Activated CD8-positive, alpha-beta memory T cell treated with anti-CD3 and anti-CD28 coated beads, Interleukin-2, amount 50 U/mL, for 1 hour (primary cell): ENCODE measurements around the gene MAP6D1.

Experiments
- DNase-seq: peaks from one replicate; pipeline ENCODE4 v3.0.0-alpha.2; 2020; ENCODE audit errors: extremely low read depth

Gene MAP6D1

DNA sequence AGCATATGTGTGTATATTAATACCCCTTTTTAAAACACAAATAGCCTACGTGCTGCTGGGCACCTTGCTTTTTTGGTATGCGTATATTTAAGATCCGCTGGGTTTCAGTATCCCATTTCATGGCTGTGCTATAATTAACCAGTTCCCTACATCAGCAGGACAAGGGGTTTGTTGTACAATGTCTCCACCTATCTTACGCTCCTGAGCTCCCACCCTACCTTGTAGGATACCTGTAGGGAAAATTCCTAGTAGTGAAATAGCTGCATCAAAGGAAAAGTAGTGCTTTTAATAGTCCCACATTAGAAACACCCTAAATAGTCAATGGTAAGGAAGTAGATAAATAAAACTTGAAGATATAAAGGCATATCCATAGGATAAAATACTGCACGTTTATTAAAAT, 1.4 kb downstream of the MAP6D1 start:
- DNase-seq = no peak

- no peak for DNase-seq
Observed at GRCh38 chr3:183822631-183823030, 2.7 kb downstream of the MAP6D1 start.

DNA sequence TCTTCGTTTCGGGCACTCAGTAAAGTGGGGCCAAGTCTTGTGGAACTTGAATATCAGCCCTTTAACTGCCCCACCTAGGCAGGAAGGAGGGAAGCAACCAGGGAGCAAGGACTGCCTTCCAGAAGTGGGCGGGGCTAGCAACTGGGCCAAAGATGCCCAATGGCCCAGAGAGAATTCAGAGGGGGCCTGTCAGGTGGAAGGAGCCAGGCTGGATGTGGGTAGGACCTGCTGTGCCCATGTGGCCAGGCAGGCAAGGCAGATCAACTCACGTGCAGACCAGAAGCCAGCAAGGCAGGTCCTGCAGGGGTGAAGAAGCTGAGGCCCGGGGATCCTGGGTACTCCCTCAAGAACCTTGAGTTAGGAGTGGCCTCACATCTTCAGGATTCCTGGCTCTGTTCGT, 5.5 kb downstream of the MAP6D1 start:
- no peak for DNase-seq

GRCh38 chr3:183818706-183819624, 6.4 kb downstream of the MAP6D1 start:
- DNase-seq = no peak

GRCh38 chr3:183818041-183818620, 7.2 kb downstream of the MAP6D1 start:
- DNase-seq = no peak

- no peak for DNase-seq
Observed at GRCh38 chr3:183817639-183818038, 7.7 kb downstream of the MAP6D1 start.

DNA sequence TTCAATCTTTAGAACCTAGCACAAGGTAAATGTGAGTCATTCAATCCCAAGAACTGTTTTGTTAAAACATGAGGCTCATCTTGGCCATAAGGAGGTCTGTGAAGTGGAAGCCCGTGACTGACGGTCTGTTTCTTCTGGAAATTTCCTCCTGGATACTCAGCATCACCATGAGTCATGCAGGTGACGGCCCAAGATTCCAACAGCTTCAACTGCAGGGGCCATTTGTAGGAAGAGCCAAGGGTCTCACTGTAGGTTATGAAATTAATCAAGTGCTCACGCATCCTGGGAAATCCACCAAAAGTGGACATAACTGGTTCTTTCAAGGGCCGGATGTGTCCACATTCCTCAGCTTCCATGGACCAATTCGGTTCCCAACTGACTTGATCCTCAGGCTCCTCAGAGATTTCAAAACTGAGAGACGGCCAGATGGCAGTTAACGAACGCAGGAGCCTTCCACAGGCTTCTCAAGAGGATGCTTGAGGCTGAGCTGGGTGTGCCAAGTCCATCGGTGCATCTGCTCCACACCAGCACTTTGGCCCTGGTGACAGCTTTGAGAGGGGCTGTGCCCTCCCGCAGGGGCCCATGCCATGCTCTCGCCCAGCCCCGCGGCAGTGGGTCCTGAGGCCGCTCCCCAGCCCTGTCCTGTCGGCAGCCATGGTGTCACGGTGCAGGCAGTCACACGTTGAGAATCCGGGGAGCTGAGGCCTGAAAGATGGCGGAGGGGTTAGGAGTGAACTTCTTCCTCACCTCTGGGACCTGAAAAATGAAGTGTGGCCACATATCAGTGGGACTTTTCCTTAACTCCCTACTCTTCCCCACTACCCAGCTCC, 8.5 kb downstream of the MAP6D1 start:
- no peak for DNase-seq

GRCh38 chr3:183815951-183816475, 9.4 kb downstream of the MAP6D1 start:
- DNase-seq = no peak

DNA sequence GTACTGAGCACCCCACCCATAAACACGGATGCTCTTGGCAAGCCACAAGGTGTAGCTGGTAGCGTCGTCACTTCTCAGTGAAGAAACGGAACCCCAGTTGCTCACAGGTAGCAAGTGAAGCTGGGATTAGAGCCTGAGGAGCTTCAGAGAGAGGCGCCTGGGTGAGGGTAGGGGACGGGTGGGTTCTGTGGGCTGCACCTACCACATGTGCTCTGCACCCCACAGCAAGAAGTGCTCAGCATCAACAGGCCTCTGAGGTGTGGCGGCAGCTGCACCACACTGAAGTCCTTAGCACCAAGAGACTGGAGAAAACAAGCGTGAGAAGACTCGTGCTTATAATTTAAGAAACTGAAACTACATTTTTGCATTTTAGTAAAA, 9.8 kb downstream of the MAP6D1 start:
- DNase-seq = no peak

DNA sequence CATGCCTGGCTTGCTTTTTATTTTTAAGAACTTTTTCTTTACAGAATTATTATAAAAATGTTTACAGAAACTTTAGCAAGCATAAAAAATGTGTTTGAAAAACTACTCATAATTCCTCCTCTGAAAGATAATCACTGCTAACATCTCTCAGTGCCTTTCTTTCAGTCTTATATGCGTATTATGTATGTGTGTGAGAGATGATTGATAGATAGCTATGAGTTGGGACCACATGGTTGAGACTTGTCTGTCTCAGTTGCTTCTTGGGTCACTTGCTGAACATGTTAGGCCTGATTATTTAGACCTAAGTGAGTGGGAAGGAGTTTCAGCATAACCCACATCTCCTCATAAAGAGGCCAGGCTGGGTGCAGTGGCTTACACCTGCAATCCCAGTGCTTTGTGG, 11.1 kb downstream of the MAP6D1 start:
- no peak for DNase-seq

- DNase-seq = no peak
Observed at GRCh38 chr3:183812761-183813445, 12.5 kb downstream of the MAP6D1 start.

- no peak for DNase-seq
Observed at GRCh38 chr3:183811638-183812037, 13.7 kb downstream of the MAP6D1 start.

DNA sequence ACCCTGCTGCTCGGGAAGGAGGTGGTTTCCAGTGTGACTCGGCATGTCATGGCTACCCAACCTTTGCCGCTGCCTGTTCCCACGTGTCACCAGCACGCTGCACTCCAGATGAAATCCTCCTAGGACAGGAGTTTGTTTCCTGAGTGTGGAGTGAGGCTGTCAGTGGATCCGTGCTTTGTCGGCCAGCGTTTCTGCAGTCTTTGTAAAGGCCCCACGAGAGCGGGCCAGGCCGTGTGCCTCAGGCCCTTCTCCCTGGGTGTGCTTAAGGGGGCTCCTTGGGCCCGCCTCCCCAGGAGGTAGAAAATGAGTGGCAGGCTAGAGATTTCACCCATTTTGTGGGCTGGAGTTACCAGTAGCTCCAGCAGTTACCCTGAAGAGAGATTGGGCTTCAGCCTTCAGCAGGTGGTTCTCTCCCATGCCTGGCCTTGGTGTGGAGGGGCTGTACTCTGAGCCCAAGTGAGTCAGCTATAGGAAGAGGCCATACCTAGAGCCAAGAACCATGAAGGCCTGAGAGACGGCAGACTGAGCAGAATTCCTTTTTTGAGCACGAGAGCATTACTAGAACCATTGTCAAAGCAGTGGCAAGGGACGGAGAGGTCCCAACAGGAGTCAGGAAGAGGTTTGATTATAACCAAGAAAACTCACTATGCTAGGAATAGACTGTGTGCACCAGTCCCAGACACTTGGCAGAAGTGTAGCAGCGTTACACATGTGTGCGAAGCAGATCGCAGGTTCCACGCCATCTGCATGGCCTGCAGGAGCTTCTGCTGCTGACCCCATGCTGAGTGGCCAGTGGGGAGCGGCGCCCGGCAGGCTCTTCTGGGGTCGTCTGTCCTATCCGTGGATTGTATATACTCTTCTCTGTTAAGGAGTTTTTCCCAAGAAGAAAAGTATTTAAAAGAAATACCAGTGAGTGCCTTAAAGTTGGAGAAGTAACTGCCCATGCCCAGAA, 14.5 kb downstream of the MAP6D1 start:
- no peak for DNase-seq

- no peak for DNase-seq
Observed at GRCh38 chr3:183809270-183809669, 16.1 kb downstream of the MAP6D1 start.

GRCh38 chr3:183808355-183808754, 17.0 kb downstream of the MAP6D1 start:
- DNase-seq = no peak

GRCh38 chr3:183807881-183808280, 17.5 kb downstream of the MAP6D1 start:
- DNase-seq = no peak

DNA sequence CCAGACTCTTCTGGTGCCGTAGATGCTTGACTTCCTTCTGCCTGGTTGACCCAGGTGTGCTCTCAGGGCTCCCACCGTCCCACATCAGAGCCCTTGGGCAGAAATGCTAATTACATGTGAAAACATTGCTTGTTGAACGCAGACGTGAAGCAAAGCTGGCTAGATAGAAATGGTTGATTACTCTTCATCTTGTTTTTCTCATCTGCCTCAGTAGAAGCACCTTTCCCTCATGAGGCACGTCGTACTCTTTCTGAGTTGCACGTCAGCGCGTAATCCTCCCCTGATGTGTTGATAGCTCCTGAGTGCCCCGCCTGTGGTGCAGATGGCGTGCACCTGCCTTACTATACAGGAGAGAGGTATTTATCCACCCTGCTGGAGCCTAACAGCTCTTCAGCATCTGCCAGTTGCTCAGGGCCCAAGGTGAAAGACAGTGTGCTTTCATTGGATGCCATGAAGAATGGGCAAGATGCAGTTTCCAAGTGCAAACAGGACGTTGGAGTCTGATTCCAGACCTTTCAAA, 18.1 kb downstream of the MAP6D1 start:
- no peak for DNase-seq

- no peak for DNase-seq
Observed at GRCh38 chr3:183802989-183803388, 22.4 kb downstream of the MAP6D1 start.

DNA sequence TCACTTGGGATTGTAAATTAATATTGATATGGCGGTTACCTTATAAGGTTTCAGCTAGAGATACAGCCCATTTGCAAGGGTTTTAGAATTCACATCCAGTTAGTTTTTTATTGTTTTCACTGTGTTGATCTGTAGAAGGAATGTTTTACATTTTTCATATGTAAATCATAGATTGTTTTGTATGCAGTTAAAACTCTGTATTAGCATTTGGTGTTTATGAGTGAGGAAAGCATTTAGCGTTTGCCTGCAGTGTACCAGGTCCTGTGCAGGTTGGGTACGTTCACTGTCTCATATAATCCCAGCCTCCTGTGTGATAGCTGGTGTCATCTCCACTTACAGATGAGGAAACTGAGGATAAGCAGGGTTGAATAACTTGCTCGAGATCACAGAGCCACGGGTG, 23.8 kb downstream of the MAP6D1 start:
- DNase-seq = no peak

DNA sequence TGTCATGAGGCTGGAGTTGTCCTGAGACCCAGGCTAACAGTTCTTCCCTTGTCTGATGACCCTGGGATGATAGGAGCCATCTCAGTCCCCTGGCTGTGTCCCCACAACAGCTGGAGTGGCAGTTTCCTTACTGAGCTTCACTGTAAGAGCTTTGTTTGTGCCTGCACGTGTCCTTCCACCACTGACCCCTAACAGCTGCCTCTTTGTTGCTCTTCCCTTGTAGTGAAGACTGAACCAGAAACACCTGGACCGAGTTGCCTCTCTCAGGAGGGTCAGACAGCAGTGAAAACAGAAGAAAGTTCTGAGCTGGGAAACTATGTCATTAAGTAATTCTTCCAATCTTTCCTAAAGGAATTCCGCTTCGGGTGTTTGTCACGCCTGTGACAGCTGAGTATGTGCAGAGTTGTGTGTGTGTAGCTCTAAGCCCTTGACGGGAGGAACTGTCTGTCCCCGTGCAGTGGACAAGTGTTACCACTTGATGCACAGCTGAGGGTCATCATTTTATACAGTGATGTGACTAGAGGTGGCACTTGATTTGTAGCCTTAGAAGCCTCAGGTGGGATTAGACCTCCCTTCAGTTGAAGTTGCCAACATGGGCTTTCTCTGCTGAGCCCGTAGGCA, 25.0 kb downstream of the MAP6D1 start:
- DNase-seq = no peak
